GM19193 (cell line): ENCODE measurements around the gene MTMR3.

Source experiments
- POLR2A ChIP-seq: IDR thresholded peaks from 4 replicates; pipeline ENCODE4 v1.6.1; 2011; ENCODE audit not compliant: insufficient read depth, insufficient read length; ENCODE audit errors: extremely low read depth

The MTMR3 gene

GRCh38 chr22:30017375-30018223 lies 134.6 kb downstream of the MTMR3 start:
- no peak for TF ChIP-seq POLR2A

GRCh38 chr22:30020511-30020910 lies 137.5 kb downstream of the MTMR3 start:
- no peak for TF ChIP-seq POLR2A

GRCh38 chr22:30021338-30021737 lies 138.4 kb downstream of the MTMR3 start:
- TF ChIP-seq POLR2A, result no peak

GRCh38 chr22:30021881-30022619 lies 139.1 kb downstream of the MTMR3 start:
- TF ChIP-seq POLR2A, result no peak

GRCh38 chr22:30023099-30023660 lies 140.2 kb downstream of the MTMR3 start:
- TF ChIP-seq POLR2A, result no peak

GRCh38 chr22:30024231-30024630 lies 141.3 kb downstream of the MTMR3 start:
- no peak for TF ChIP-seq POLR2A

GRCh38 chr22:30025221-30025620 lies 142.2 kb downstream of the MTMR3 start:
- no peak for TF ChIP-seq POLR2A

- TF ChIP-seq POLR2A, result no peak
Measured at GRCh38 chr22:30026756-30027155, 143.8 kb downstream of the MTMR3 start.

- TF ChIP-seq POLR2A, result no peak
Measured at GRCh38 chr22:30027169-30027568, 144.2 kb downstream of the MTMR3 start.

GRCh38 chr22:30027791-30028190 lies 144.8 kb downstream of the MTMR3 start:
- TF ChIP-seq POLR2A, result no peak

- TF ChIP-seq POLR2A, result no peak
Measured at GRCh38 chr22:30028731-30029130, 145.8 kb downstream of the MTMR3 start.

GRCh38 chr22:30029512-30029911 lies 146.5 kb downstream of the MTMR3 start:
- no peak for TF ChIP-seq POLR2A

GRCh38 chr22:30030329-30030728 lies 147.4 kb downstream of the MTMR3 start:
- no peak for TF ChIP-seq POLR2A

- TF ChIP-seq POLR2A, result no peak
Measured at GRCh38 chr22:30031328-30031727, 148.4 kb downstream of the MTMR3 start.

- TF ChIP-seq POLR2A, result no peak
Measured at GRCh38 chr22:30031764-30032455, 148.9 kb downstream of the MTMR3 start.
